Testis (tissue), 2 donors: ENCODE results near the gene VPS26A.

Experiments
- POLR2A ChIP-seq: fragments of 450-650 bp; IDR thresholded peaks from one replicate; pipeline ENCODE4 v1.6.1; 2017; ENCODE audit warnings: antibody characterized with exemption, mild to moderate bottlenecking, moderate library complexity
- TF ChIP-seq, protein P1 (sequence below), 3 experiments: fragments of 450-650 bp in 2 of 3; fragments of 200-600 bp in 1 of 3; sonication (generic) in 1 of 3; IDR thresholded peaks; one replicate each; pipeline ENCODE4 v1.5.1; 2016 to 2019; ENCODE audit warnings: antibody characterized with exemption in 3 of 3, mild to moderate bottlenecking in 2 of 3, moderate library complexity in 1 of 3

DNA sequence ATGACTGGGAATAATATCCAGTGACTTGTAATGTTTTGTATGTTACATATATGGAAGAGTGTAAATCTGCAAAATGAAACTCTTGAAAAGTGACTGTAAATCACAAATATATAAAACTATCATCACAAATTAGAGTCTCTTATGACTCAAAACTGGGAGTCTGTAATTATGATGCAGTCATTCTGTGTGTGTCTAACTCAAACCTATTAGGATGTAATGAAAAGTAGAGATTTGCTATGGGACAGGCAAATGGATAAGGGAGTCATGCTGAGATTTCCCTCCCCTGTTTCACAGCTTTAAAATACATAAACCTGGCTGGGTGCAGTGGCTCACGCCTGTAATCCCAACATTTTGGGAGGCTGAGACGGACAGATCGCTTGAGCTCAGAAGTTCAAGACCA, 87.5 kb downstream of the VPS26A start:
- TF ChIP-seq POLR2A, result no peak
- TF ChIP-seq, protein P1, sequence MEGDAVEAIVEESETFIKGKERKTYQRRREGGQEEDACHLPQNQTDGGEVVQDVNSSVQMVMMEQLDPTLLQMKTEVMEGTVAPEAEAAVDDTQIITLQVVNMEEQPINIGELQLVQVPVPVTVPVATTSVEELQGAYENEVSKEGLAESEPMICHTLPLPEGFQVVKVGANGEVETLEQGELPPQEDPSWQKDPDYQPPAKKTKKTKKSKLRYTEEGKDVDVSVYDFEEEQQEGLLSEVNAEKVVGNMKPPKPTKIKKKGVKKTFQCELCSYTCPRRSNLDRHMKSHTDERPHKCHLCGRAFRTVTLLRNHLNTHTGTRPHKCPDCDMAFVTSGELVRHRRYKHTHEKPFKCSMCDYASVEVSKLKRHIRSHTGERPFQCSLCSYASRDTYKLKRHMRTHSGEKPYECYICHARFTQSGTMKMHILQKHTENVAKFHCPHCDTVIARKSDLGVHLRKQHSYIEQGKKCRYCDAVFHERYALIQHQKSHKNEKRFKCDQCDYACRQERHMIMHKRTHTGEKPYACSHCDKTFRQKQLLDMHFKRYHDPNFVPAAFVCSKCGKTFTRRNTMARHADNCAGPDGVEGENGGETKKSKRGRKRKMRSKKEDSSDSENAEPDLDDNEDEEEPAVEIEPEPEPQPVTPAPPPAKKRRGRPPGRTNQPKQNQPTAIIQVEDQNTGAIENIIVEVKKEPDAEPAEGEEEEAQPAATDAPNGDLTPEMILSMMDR (IDR thresholded peaks at IDR 0.05), result no peak
